Measurements from ENCODE around the gene DSG2. TPM values are rescaled to one million over a fixed set of nuclear protein-coding genes. Genes with fewer than 3 reads are reported as not detected.

Gene DSG2
- total and polyA plus RNA-seq, 2 experiments from 2014 or later, result 67.7 to 105 TPM

DNA sequence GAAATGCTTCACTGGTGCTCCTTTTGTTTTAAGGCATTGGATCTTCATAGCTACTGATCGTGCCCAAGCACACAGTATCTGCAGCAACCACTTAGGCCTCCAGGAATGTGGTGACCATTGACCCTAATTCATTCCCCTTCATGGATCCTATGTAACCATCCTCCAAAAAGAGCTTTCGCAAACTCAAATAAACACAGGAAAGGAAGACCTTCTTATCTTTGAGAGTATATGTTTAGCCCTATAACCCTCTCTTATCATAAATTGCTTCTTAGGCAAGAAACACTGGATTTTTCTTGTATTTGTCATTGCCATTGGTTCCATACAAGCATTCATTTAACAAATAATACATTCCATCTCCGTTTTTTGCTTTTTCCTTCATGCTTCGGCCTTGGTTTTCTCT lies 89.6 kb downstream of the DSG2 start:
- no peak overlapping the region for H2AFZ ChIP-seq
- TF ChIP-seq, protein P1, sequence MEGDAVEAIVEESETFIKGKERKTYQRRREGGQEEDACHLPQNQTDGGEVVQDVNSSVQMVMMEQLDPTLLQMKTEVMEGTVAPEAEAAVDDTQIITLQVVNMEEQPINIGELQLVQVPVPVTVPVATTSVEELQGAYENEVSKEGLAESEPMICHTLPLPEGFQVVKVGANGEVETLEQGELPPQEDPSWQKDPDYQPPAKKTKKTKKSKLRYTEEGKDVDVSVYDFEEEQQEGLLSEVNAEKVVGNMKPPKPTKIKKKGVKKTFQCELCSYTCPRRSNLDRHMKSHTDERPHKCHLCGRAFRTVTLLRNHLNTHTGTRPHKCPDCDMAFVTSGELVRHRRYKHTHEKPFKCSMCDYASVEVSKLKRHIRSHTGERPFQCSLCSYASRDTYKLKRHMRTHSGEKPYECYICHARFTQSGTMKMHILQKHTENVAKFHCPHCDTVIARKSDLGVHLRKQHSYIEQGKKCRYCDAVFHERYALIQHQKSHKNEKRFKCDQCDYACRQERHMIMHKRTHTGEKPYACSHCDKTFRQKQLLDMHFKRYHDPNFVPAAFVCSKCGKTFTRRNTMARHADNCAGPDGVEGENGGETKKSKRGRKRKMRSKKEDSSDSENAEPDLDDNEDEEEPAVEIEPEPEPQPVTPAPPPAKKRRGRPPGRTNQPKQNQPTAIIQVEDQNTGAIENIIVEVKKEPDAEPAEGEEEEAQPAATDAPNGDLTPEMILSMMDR (IDR thresholded peaks at IDR 0.05; ENCODE audit: poor library complexity), result no peak
- TF ChIP-seq EZH2phosphoT487 (IDR thresholded peaks at IDR 0.05; ENCODE audit: low read depth, severe bottlenecking, unreplicated experiment), result no peak
- H4K20me1 ChIP-seq (ENCODE audit: insufficient read depth, poor library complexity, severe bottlenecking), result no peaks in the 10 kb centered on the region
- peaks cover 17% of the 10 kb centered on the region for H3K4me1 ChIP-seq (ENCODE audit: insufficient read depth)
- peak overlapping the region; percentile 49 for H3K4me2 ChIP-seq
- DNase-seq (ENCODE audit: low spot score), result peak; percentile 26
- H3K9me2 ChIP-seq (replicated peaks; ENCODE audit: insufficient read depth), result no peaks in the 10 kb centered on the region
- no peaks in the 10 kb centered on the region for H3K79me2 ChIP-seq
- 32% methylated on average over 4 of the region's 4 CpGs for WGBS (ENCODE audit: low lambda C conversion rate, missing lambda C conversion rate)
- H3K27ac ChIP-seq, result peak overlapping the region; percentile 82
- H3K9me3 ChIP-seq (ENCODE audit: low read depth), result no peaks in the 10 kb centered on the region
- H3K4me3 ChIP-seq, result no peak overlapping the region
- H3K36me3 ChIP-seq (replicated peaks; ENCODE audit: insufficient read depth, low read depth), result no peaks in the 10 kb centered on the region
- no peaks in the 10 kb centered on the region for H3K27me3 ChIP-seq

DNA sequence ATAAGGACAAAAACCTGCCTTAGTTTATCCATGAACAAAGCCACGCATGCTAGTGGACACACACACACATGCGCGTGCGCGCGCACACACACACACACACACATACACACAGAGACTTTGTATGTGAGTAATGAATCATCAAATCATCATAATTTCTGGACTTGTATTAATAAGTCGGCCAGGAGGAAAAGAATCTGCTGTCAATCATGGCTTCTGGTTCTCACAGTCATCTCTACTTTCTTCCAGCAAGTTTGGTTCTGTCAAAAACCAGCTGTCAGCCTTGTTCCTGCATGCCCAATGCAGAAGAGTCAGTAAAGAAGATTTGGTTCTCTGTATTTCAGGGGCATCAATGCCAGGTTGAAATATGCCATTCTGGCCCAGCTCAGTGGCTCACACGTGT lies 92.6 kb downstream of the DSG2 start:
- Histone ChIP-seq H3K4me3 (no peak overlapping the region), H2AFZ (no peak overlapping the region), H3K9me3 (ENCODE audit: low read depth) (no peaks in the 10 kb centered on the region), H3K79me2 (no peaks in the 10 kb centered on the region), H3K4me2 (no peak overlapping the region), H3K4me1 (ENCODE audit: insufficient read depth) (peaks cover 24% of the 10 kb centered on the region), H4K20me1 (ENCODE audit: insufficient read depth, poor library complexity, severe bottlenecking) (no peaks in the 10 kb centered on the region), H3K36me3 (replicated peaks; ENCODE audit: insufficient read depth, low read depth) (peaks cover 3% of the 10 kb centered on the region), H3K27ac (no peak overlapping the region), H3K9me2 (replicated peaks; ENCODE audit: insufficient read depth) (no peaks in the 10 kb centered on the region), H3K27me3 (no peaks in the 10 kb centered on the region)
- no peak for DNase-seq (ENCODE audit: low spot score)
- TF ChIP-seq, protein P1 (IDR thresholded peaks at IDR 0.05; ENCODE audit: poor library complexity), result no peak
- TF ChIP-seq EZH2 (IDR thresholded peaks at IDR 0.05; ENCODE audit: borderline replicate concordance), result no peak
- TF ChIP-seq EZH2phosphoT487 (IDR thresholded peaks at IDR 0.05; ENCODE audit: low read depth, severe bottlenecking, unreplicated experiment), result no peak
- WGBS (ENCODE audit: low lambda C conversion rate, missing lambda C conversion rate), result 87% methylated on average over 8 of the region's 8 CpGs

- H3K9me2 ChIP-seq (replicated peaks; ENCODE audit: insufficient read depth), result no peaks in the 10 kb centered on the region
- peaks cover 3% of the 10 kb centered on the region for H3K36me3 ChIP-seq (replicated peaks; ENCODE audit: insufficient read depth, low read depth)
- H3K9me3 ChIP-seq (ENCODE audit: low read depth), result no peaks in the 10 kb centered on the region
- H3K27ac ChIP-seq, result no peak overlapping the region
- H3K4me3 ChIP-seq, result no peak overlapping the region
- TF ChIP-seq EZH2phosphoT487 (IDR thresholded peaks at IDR 0.05; ENCODE audit: low read depth, severe bottlenecking, unreplicated experiment) (no peak), EZH2 (IDR thresholded peaks at IDR 0.05; ENCODE audit: borderline replicate concordance) (no peak)
- TF ChIP-seq, protein P1 (IDR thresholded peaks at IDR 0.05; ENCODE audit: poor library complexity), result no peak
- no peaks in the 10 kb centered on the region for H4K20me1 ChIP-seq (ENCODE audit: insufficient read depth, poor library complexity, severe bottlenecking)
- WGBS (ENCODE audit: low lambda C conversion rate, missing lambda C conversion rate), result 100% methylated on average over 1 of the region's 2 CpGs
- no peaks in the 10 kb centered on the region for H3K79me2 ChIP-seq
- no peaks in the 10 kb centered on the region for H3K27me3 ChIP-seq
- peaks cover 28% of the 10 kb centered on the region for H3K4me1 ChIP-seq (ENCODE audit: insufficient read depth)
- no peak overlapping the region for H2AFZ ChIP-seq
- peak overlapping the region; percentile 65 for H3K4me2 ChIP-seq
- no peak for DNase-seq (ENCODE audit: low spot score)
These were observed 93.1 kb downstream of the DSG2 start for GRCh38 chr18:31591113-31591512.

GRCh38 chr18:31591628-31592027 lies 93.7 kb downstream of the DSG2 start, which contains the start of gene TTR:
Gene TTR, plus strand, starts transcription at chr18:31591877. Its CDS starts 26 bp downstream, at chr18:31591903.
- no peak within 1 kb of the TSS for H3K4me3 ChIP-seq
- no peak within 1 kb of the TSS for H2AFZ ChIP-seq
- peak within 1 kb of the TSS; percentile 17 for H3K27ac ChIP-seq
- no peaks in the 10 kb centered on the region for H4K20me1 ChIP-seq (ENCODE audit: insufficient read depth, poor library complexity, severe bottlenecking)
- H3K36me3 ChIP-seq (replicated peaks; ENCODE audit: insufficient read depth, low read depth), result peaks cover 3% of the 10 kb centered on the region
- no peaks in the 10 kb centered on the region for H3K9me3 ChIP-seq (ENCODE audit: low read depth)
- H3K9me2 ChIP-seq (replicated peaks; ENCODE audit: insufficient read depth), result no peaks in the 10 kb centered on the region
- TF ChIP-seq, protein P1 (IDR thresholded peaks at IDR 0.05; ENCODE audit: poor library complexity), result no peak
- no peak for TF ChIP-seq EZH2phosphoT487 (IDR thresholded peaks at IDR 0.05; ENCODE audit: low read depth, severe bottlenecking, unreplicated experiment)
- no peak for TF ChIP-seq EZH2 (IDR thresholded peaks at IDR 0.05; ENCODE audit: borderline replicate concordance)
- DNase-seq (ENCODE audit: low spot score), result peak; percentile 67
- peaks cover 31% of the 10 kb centered on the region for H3K4me1 ChIP-seq (ENCODE audit: insufficient read depth)
- no peaks in the 10 kb centered on the region for H3K27me3 ChIP-seq
- no peaks in the 10 kb centered on the region for H3K79me2 ChIP-seq
- H3K4me2 ChIP-seq, result peak within 1 kb of the TSS; percentile 65
- 54% methylated on average over 5 of the region's 5 CpGs for WGBS (ENCODE audit: low lambda C conversion rate, missing lambda C conversion rate)
